HEK293 (cell line): ENCODE data around the gene AZIN2.

ENCODE experiments used
- GLI4 ChIP-seq: fragments of 450-650 bp; formaldehyde crosslinking; IDR thresholded peaks from 2 replicates; pipeline ENCODE4 v1.5.1; 2016; ENCODE audit warnings: missing biosample characterization, missing genetic modification characterization
- GLIS2 ChIP-seq: fragments of 450-650 bp; formaldehyde crosslinking; IDR thresholded peaks from 2 replicates; pipeline ENCODE4 v1.5.1; 2016; ENCODE audit warnings: missing biosample characterization, missing genetic modification characterization
- OVOL3 ChIP-seq: fragments of 450-650 bp; formaldehyde crosslinking; IDR thresholded peaks from 2 replicates; pipeline ENCODE4 v1.5.1; 2016; ENCODE audit warnings: missing biosample characterization, missing genetic modification characterization
- SP3 ChIP-seq: fragments of 450-650 bp; formaldehyde crosslinking; IDR thresholded peaks from 2 replicates; pipeline ENCODE4 v1.5.1; 2016; ENCODE audit warnings: missing biosample characterization, missing genetic modification characterization
- ZBTB1 ChIP-seq: fragments of 450-650 bp; formaldehyde crosslinking; IDR thresholded peaks from 2 replicates; pipeline ENCODE4 v1.5.1; 2016; ENCODE audit warnings: missing biosample characterization, missing genetic modification characterization
- ZBTB48 ChIP-seq: fragments of 450-650 bp; formaldehyde crosslinking; IDR thresholded peaks from 2 replicates; pipeline ENCODE4 v1.5.1; 2016; ENCODE audit warnings: missing biosample characterization, missing genetic modification characterization
- ZBTB8A ChIP-seq: fragments of 450-650 bp; formaldehyde crosslinking; IDR thresholded peaks from 2 replicates; pipeline ENCODE4 v1.5.1; 2016; ENCODE audit warnings: missing biosample characterization, missing genetic modification characterization
- ZFHX2 ChIP-seq: fragments of 450-650 bp; formaldehyde crosslinking; conservative IDR thresholded peaks from 2 replicates; pipeline ENCODE4 v1.5.1; 2016; ENCODE audit warnings: missing biosample characterization, missing genetic modification characterization
- ZNF138 ChIP-seq: fragments of 450-650 bp; formaldehyde crosslinking; IDR thresholded peaks from 2 replicates; pipeline ENCODE4 v1.5.1; 2016; ENCODE audit warnings: missing biosample characterization, missing genetic modification characterization, borderline replicate concordance
- ZNF140 ChIP-seq: fragments of 450-650 bp; formaldehyde crosslinking; IDR thresholded peaks from 2 replicates; pipeline ENCODE4 v1.5.1; 2016; ENCODE audit warnings: missing biosample characterization, missing genetic modification characterization
- ZNF239 ChIP-seq: fragments of 450-650 bp; formaldehyde crosslinking; IDR thresholded peaks from 2 replicates; pipeline ENCODE4 v1.5.1; 2016; ENCODE audit warnings: missing biosample characterization, missing genetic modification characterization
- ZNF366 ChIP-seq: fragments of 450-650 bp; formaldehyde crosslinking; conservative IDR thresholded peaks from 2 replicates; pipeline ENCODE4 v1.5.1; 2016; ENCODE audit warnings: missing biosample characterization, missing genetic modification characterization
- ZNF394 ChIP-seq: fragments of 450-650 bp; formaldehyde crosslinking; IDR thresholded peaks from 2 replicates; pipeline ENCODE4 v1.5.1; 2016; ENCODE audit warnings: missing biosample characterization, missing genetic modification characterization, mild to moderate bottlenecking, moderate library complexity, borderline replicate concordance
- ZNF426 ChIP-seq: fragments of 450-650 bp; formaldehyde crosslinking; IDR thresholded peaks from 2 replicates; pipeline ENCODE4 v1.5.1; 2017; ENCODE audit warnings: missing biosample characterization, missing genetic modification characterization, mild to moderate bottlenecking, inconsistent platforms, moderate library complexity
- ZNF701 ChIP-seq: fragments of 450-650 bp; formaldehyde crosslinking; IDR thresholded peaks from 2 replicates; pipeline ENCODE4 v1.5.1; 2016; ENCODE audit warnings: missing biosample characterization, missing genetic modification characterization
- ZNF76 ChIP-seq: fragments of 450-650 bp; formaldehyde crosslinking; IDR thresholded peaks from 2 replicates; pipeline ENCODE4; 2016; ENCODE audit warnings: low read depth, missing biosample characterization, missing genetic modification characterization, borderline replicate concordance
- ZSCAN16 ChIP-seq: fragments of 450-650 bp; formaldehyde crosslinking; IDR thresholded peaks from 2 replicates; pipeline ENCODE4 v1.5.1; 2016; ENCODE audit warnings: missing biosample characterization, missing genetic modification characterization
- ZSCAN30 ChIP-seq: fragments of 450-650 bp; IDR thresholded peaks from 2 replicates; pipeline ENCODE4 v1.5.1; 2018; ENCODE audit warnings: missing biosample characterization, mild to moderate bottlenecking, missing genetic modification characterization, moderate library complexity
- TF ChIP-seq, protein P1 (sequence below): fragments of 450-650 bp; formaldehyde crosslinking; IDR thresholded peaks from 2 replicates; pipeline ENCODE4 v1.5.1; 2017; ENCODE audit warnings: missing biosample characterization, missing genetic modification characterization
- TF ChIP-seq, protein P2 (sequence below): fragments of 450-650 bp; formaldehyde crosslinking; IDR thresholded peaks from 2 replicates; pipeline ENCODE4 v1.5.1; 2016; ENCODE audit warnings: missing biosample characterization, missing genetic modification characterization
- TF ChIP-seq, protein P3 (sequence below): fragments of 450-650 bp; formaldehyde crosslinking; optimal IDR thresholded peaks from 2 replicates; pipeline ENCODE3; 2016; ENCODE audit warnings: missing biosample characterization, mild to moderate bottlenecking, missing genetic modification characterization
- TF ChIP-seq, protein P4 (sequence below): IDR thresholded peaks from 2 replicates; pipeline ENCODE4 v1.6.1; 2011; ENCODE audit warnings: mild to moderate bottlenecking, low read depth, low read length, borderline replicate concordance
- TF ChIP-seq, protein P5 (sequence below): fragments of 450-650 bp; formaldehyde crosslinking; conservative IDR thresholded peaks from 2 replicates; pipeline ENCODE4 v1.5.1; 2016; ENCODE audit warnings: low read depth, missing biosample characterization, missing genetic modification characterization
- TF ChIP-seq, protein P6 (sequence below): fragments of 450-650 bp; formaldehyde crosslinking; IDR thresholded peaks from 2 replicates; pipeline ENCODE4 v1.5.1; 2016; ENCODE audit warnings: missing biosample characterization, missing genetic modification characterization

The AZIN2 gene

DNA sequence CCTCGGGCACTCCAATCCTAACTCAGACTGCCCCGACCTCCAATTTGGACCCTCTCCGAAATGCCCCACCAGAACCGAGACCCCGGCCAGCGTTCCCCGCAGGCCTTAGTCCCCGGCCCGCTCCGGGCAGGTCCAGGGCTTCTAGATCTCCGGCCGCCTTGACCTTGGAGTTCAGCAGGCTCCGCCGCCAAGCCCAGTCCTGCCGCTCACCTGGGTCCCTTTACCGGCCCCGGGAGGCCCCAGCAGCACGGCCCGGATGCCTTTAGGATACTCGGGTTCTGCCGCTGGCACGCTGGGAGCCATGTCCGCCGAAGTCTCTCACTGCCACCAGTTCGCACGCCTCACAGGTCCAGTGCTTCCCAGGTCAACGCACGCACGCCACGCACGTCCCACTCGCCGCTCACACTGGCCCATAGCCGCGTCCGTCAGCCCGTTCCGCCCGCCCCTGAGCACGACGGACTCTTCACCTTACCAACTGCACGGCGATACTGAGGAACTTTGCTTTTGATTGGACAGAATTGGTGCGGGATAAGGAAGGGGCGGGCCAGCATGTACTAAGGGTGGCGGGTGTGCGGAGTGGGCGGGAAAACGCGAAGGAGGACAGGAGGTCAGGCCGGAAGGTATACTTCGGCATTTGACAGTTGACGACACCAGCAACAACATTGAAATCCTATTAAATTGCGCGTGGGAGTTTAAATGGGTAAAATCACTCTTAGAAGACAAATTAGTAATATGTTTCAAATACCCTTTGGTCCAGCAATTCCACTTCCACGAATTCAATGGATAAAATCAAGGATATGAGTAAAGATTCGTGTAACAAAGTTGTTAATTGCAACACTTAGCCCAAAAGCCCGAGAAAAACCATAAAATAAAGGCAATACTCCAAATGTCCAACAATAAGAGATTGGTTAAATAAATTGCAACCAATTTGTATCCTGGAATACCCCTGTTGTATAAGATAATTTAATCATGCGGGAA is 44.1 kb upstream of the AZIN2 start, which contains the start of gene AK2 (continued):
- TF ChIP-seq, protein P1, sequence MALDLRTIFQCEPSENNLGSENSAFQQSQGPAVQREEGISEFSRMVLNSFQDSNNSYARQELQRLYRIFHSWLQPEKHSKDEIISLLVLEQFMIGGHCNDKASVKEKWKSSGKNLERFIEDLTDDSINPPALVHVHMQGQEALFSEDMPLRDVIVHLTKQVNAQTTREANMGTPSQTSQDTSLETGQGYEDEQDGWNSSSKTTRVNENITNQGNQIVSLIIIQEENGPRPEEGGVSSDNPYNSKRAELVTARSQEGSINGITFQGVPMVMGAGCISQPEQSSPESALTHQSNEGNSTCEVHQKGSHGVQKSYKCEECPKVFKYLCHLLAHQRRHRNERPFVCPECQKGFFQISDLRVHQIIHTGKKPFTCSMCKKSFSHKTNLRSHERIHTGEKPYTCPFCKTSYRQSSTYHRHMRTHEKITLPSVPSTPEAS: no peak
- TF ChIP-seq ZNF76 (tag by site-specific recombination) (peak; percentile 87), ZNF138 (no peak), ZSCAN16 (tag by site-specific recombination) (0 out of 2 replicates have a peak, but pooled peaks have one; percentile 11), ZNF239 (tag by site-specific recombination) (no peak), ZNF366 (peak; percentile 89), ZNF426 (tag by site-specific recombination) (no peak), ZNF394 (no peak; the same call in 1 of the 2 replicates), ZBTB1 (peak; percentile 99), ZBTB8A (peak; percentile 56), OVOL3 (tag by site-specific recombination) (no peak), ZFHX2 (peak; percentile 98), ZNF701 (no peak), SP3 (tag by site-specific recombination) (peak; percentile 98), ZBTB48 (tag by site-specific recombination) (peak; percentile 33; the same call in 1 of the 2 replicates), ZNF140 (tag by site-specific recombination) (no peak), GLIS2 (tag by site-specific recombination) (peak; percentile 59; the same call in 1 of the 2 replicates), ZSCAN30 (tag by site-specific recombination) (0 out of 2 replicates have a peak, but pooled peaks have one; percentile 33), GLI4 (tag by site-specific recombination) (no peak; the same call in 1 of the 2 replicates)
- TF ChIP-seq, protein P2, sequence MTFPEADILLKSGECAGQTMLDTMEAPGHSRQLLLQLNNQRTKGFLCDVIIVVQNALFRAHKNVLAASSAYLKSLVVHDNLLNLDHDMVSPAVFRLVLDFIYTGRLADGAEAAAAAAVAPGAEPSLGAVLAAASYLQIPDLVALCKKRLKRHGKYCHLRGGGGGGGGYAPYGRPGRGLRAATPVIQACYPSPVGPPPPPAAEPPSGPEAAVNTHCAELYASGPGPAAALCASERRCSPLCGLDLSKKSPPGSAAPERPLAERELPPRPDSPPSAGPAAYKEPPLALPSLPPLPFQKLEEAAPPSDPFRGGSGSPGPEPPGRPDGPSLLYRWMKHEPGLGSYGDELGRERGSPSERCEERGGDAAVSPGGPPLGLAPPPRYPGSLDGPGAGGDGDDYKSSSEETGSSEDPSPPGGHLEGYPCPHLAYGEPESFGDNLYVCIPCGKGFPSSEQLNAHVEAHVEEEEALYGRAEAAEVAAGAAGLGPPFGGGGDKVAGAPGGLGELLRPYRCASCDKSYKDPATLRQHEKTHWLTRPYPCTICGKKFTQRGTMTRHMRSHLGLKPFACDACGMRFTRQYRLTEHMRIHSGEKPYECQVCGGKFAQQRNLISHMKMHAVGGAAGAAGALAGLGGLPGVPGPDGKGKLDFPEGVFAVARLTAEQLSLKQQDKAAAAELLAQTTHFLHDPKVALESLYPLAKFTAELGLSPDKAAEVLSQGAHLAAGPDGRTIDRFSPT: no peak
- TF ChIP-seq, protein P3, sequence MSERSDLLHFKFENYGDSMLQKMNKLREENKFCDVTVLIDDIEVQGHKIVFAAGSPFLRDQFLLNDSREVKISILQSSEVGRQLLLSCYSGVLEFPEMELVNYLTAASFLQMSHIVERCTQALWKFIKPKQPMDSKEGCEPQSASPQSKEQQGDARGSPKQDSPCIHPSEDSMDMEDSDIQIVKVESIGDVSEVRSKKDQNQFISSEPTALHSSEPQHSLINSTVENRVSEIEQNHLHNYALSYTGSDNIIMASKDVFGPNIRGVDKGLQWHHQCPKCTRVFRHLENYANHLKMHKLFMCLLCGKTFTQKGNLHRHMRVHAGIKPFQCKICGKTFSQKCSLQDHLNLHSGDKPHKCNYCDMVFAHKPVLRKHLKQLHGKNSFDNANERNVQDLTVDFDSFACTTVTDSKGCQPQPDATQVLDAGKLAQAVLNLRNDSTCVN (tag by site-specific recombination): peak; percentile 95
- TF ChIP-seq, protein P4, sequence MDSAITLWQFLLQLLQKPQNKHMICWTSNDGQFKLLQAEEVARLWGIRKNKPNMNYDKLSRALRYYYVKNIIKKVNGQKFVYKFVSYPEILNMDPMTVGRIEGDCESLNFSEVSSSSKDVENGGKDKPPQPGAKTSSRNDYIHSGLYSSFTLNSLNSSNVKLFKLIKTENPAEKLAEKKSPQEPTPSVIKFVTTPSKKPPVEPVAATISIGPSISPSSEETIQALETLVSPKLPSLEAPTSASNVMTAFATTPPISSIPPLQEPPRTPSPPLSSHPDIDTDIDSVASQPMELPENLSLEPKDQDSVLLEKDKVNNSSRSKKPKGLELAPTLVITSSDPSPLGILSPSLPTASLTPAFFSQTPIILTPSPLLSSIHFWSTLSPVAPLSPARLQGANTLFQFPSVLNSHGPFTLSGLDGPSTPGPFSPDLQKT: no peak
- TF ChIP-seq, protein P5, sequence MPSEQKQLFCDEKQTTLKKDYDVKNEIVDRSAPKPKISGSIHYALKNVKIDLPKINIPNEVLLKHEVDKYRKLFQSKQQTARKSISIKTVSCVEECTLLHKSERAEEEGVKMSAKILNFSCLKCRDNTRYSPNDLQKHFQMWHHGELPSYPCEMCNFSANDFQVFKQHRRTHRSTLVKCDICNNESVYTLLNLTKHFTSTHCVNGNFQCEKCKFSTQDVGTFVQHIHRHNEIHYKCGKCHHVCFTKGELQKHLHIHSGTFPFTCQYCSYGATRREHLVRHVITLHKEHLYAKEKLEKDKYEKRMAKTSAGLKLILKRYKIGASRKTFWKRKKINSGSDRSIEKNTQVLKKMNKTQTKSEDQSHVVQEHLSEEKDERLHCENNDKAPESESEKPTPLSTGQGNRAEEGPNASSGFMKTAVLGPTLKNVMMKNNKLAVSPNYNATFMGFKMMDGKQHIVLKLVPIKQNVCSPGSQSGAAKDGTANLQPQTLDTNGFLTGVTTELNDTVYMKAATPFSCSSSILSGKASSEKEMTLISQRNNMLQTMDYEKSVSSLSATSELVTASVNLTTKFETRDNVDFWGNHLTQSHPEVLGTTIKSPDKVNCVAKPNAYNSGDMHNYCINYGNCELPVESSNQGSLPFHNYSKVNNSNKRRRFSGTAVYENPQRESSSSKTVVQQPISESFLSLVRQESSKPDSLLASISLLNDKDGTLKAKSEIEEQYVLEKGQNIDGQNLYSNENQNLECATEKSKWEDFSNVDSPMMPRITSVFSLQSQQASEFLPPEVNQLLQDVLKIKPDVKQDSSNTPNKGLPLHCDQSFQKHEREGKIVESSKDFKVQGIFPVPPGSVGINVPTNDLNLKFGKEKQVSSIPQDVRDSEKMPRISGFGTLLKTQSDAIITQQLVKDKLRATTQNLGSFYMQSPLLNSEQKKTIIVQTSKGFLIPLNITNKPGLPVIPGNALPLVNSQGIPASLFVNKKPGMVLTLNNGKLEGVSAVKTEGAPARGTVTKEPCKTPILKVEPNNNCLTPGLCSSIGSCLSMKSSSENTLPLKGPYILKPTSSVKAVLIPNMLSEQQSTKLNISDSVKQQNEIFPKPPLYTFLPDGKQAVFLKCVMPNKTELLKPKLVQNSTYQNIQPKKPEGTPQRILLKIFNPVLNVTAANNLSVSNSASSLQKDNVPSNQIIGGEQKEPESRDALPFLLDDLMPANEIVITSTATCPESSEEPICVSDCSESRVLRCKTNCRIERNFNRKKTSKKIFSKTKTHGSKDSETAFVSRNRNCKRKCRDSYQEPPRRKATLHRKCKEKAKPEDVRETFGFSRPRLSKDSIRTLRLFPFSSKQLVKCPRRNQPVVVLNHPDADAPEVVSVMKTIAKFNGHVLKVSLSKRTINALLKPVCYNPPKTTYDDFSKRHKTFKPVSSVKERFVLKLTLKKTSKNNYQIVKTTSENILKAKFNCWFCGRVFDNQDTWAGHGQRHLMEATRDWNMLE (tag by site-specific recombination): peak; percentile 93
- TF ChIP-seq, protein P6, sequence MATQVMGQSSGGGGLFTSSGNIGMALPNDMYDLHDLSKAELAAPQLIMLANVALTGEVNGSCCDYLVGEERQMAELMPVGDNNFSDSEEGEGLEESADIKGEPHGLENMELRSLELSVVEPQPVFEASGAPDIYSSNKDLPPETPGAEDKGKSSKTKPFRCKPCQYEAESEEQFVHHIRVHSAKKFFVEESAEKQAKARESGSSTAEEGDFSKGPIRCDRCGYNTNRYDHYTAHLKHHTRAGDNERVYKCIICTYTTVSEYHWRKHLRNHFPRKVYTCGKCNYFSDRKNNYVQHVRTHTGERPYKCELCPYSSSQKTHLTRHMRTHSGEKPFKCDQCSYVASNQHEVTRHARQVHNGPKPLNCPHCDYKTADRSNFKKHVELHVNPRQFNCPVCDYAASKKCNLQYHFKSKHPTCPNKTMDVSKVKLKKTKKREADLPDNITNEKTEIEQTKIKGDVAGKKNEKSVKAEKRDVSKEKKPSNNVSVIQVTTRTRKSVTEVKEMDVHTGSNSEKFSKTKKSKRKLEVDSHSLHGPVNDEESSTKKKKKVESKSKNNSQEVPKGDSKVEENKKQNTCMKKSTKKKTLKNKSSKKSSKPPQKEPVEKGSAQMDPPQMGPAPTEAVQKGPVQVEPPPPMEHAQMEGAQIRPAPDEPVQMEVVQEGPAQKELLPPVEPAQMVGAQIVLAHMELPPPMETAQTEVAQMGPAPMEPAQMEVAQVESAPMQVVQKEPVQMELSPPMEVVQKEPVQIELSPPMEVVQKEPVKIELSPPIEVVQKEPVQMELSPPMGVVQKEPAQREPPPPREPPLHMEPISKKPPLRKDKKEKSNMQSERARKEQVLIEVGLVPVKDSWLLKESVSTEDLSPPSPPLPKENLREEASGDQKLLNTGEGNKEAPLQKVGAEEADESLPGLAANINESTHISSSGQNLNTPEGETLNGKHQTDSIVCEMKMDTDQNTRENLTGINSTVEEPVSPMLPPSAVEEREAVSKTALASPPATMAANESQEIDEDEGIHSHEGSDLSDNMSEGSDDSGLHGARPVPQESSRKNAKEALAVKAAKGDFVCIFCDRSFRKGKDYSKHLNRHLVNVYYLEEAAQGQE (tag by site-specific recombination): no peak
